Psoas muscle (tissue), 8 donors: Measurements from ENCODE around the gene AQP12B. TPM values are rescaled to one million over a fixed set of nuclear protein-coding genes. Genes with fewer than 3 reads are reported as not detected.
A peak's percentile ranks its signal among the peaks of the same experiment; 100 is the strongest.

ENCODE experiments used
- ATAC-seq, 4 donors: fragments of 200-7000 bp; cut with Tn5 transposase; one replicate each; pipeline ENCODE4 v1.9.1; 2020; ENCODE audit warnings: moderate library complexity in 3 of 4, mild to moderate bottlenecking in 2 of 4
- DNase-seq, 2 donors: peaks; one replicate each; pipeline ENCODE4 v3.0.0-alpha.2; 2020
- H3K27ac ChIP-seq: fragments of 200-600 bp; one replicate; pipeline ENCODE4 v1.8.0; 2022
- H3K27me3 ChIP-seq, 3 donors: fragments of 200-600 bp in 1 of 3; one replicate each; pipeline versions ENCODE4 v1.6.1 to v1.8.0; 2013 to 2022; ENCODE audit warnings: low read length in 2 of 3, mild to moderate bottlenecking in 2 of 3, moderate library complexity in 1 of 3; ENCODE audit not compliant: insufficient read depth in 3 of 3
- H3K36me3 ChIP-seq, 2 donors: fragments of 200-600 bp in 1 of 2; one replicate each; pipeline versions ENCODE4 v1.6.1 to v1.8.0; 2013 to 2022; ENCODE audit warnings: low read depth in 1 of 2, mild to moderate bottlenecking in 1 of 2, moderate library complexity in 1 of 2; ENCODE audit not compliant: insufficient read depth in 1 of 2
- H3K4me1 ChIP-seq: fragments of 200-600 bp; one replicate; pipeline ENCODE4 v1.8.0; 2022
- H3K4me3 ChIP-seq: fragments of 200-600 bp; one replicate; pipeline ENCODE4 v1.8.0; 2022; ENCODE audit warnings: mild to moderate bottlenecking
- H3K9me3 ChIP-seq: fragments of 200-600 bp; one replicate; pipeline ENCODE4 v1.8.0; 2022
- CTCF ChIP-seq: fragments of 200-600 bp; IDR thresholded peaks from one replicate; pipeline ENCODE4 v1.8.0; 2022; ENCODE audit warnings: antibody characterized with exemption
- WGBS, 3 donors: extraction: QIAGEN DNeasy Blood & Tissue Kit; methylation state at CpG; one replicate each; pipeline versions ENCODE4 v1.1.6 to v1.1.7; 2013; 5-methylcytosine and 5-hydroxymethylcytosine counted together
- intact Hi-C, 2 donors: fragments of 100-400 bp; cut with DNase I; formaldehyde crosslinking; loops; one replicate each; pipeline versions ENCODE4 v1.11.0 to v1.14.2; 2022
- polyA plus RNA-seq, 3 donors: library from polyadenylated mRNA; stranded (reverse); fragments of 200-250 nt; gene quantifications; one replicate each; pipeline ENCODE4 v1.2.3, GENCODE V29; 2013
- total RNA-seq, 4 donors: library from RNA; stranded (reverse); fragmentation: NEBNext Ultra II Directional in 2 of 4; extraction: Animal tissue kit (Norgen Biotek cat#: 25700) in 2 of 4; gene quantifications; one replicate each; pipeline versions ENCODE4 v1.2.1 to v1.2.4, GENCODE V29; 2021 to 2023
- donor health status: healthy with polysubstance abuse.
- donor health status: DM: no; HTN: no; CAD: no; lungs with moderate emphysema.
- donor health status: Bipolar disorder and iron deficiency.
- donor health status: healthy.
- donor health status: DM: yes; HTN: yes; CAD: no.
- donor health status: DM: no; HTN: no; CAD: no.
- donor health status: DM: no; HTN: no; CAD: no.
- donor health status: DM: yes; HTN: yes; CAD: no.

AQP12B gene
- total and polyA plus RNA-seq, 7 donors, result not detected

GRCh38 chr2:240628808-240629618 lies 53.7 kb downstream of the AQP12B start:
- Histone ChIP-seq H3K9me3 (no peaks in the 10 kb centered on the region), H3K27ac (no peak overlapping the region), H3K4me3 (no peak overlapping the region), H3K4me1 (no peaks in the 10 kb centered on the region), H3K36me3 (no peaks in the 10 kb centered on the region), H3K27me3 (no peaks in the 10 kb centered on the region)
- ATAC-seq (no peak), DNase-seq (peak in 1 of 2 donors; percentile 40)
- TF ChIP-seq CTCF, result no peak
- 50 to 58% (median 55%) methylated on average over 19 to 20 of the region's 20 CpGs for WGBS, 3 donors
- intact Hi-C loops, result no loop called here

DNA sequence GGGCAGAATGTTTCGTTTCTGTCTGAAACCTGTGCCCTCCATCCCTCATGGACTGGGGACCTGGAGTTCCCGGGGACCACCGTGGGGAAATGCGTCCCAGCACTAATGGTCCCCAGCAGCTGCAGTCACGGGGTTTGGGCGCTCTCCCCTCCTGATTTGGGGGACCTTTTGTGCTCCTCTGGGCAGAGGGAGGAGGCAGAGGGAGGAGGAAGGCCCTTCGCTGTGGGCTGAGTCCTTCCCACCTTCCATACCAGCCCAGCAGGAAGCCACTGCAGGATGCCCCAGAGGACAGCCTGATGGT lies 54.2 kb downstream of the AQP12B start:
- Histone ChIP-seq H3K36me3 (no peaks in the 10 kb centered on the region), H3K4me3 (no peak overlapping the region), H3K27me3 (no peaks in the 10 kb centered on the region), H3K9me3 (no peaks in the 10 kb centered on the region), H3K4me1 (no peaks in the 10 kb centered on the region), H3K27ac (no peak overlapping the region)
- WGBS, 3 donors, result 70 to 86% (median 79%) methylated on average over 6 to 7 of the region's 7 CpGs
- ATAC-seq (no peak), DNase-seq (peak in 1 of 2 donors; percentile 20)
- no peak for TF ChIP-seq CTCF
- intact Hi-C loops, result no loop called here

GRCh38 chr2:240627736-240628506 lies 54.8 kb downstream of the AQP12B start:
- H3K4me3 ChIP-seq, result no peak overlapping the region
- TF ChIP-seq CTCF, result no peak
- no peaks in the 10 kb centered on the region for H3K9me3 ChIP-seq
- no peak overlapping the region for H3K27ac ChIP-seq
- 84 to 92% (median 87%) methylated on average over 16 to 17 of the region's 17 CpGs for WGBS, 3 donors
- intact Hi-C loops, result no loop called here
- H3K36me3 ChIP-seq, result no peaks in the 10 kb centered on the region
- ATAC-seq (no peak), DNase-seq (peak in 1 of 2 donors; percentile 32)
- H3K27me3 ChIP-seq, result no peaks in the 10 kb centered on the region
- no peaks in the 10 kb centered on the region for H3K4me1 ChIP-seq

DNA sequence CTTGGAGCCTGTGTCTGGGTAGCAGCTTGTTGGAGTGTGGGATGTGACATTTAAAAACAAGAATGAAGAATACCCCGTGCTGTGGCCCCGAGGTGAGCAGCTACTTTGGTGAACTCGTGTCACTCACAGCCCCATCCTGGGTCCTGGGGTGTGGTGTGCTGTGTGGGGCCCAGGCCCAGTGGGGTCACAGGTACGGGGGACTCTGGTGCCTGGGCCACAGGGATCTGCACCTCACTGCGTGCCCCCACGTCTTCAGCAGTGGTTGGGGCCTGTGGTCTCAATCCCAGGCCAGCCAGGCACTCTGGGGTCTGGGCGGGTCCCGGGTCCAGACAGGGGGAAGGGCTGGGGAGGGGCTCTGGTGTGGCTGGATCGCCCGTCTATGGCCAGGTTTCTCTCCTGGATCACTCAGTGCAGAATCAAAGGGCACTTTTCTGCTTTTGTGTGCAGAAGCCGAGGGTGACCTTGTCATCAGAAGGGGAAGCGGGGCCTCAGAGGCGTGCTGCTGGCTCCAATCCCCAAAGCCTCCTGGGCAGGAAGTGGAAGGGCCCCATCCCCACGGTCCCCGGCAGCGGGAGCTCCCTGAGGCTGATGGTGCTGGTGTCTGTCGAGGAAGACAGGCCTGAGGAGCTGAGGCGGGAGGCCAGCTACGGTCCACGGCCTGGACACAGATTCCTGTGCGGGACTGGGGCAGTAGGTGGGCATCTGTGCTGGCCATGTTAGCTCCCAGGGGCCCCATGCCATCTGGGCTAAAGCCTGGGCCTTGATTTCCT lies 56.0 kb downstream of the AQP12B start:
- H3K27ac ChIP-seq, result no peak overlapping the region
- H3K4me1 ChIP-seq, result no peaks in the 10 kb centered on the region
- 57 to 73% (median 65%) methylated on average over 19 to 21 of the region's 21 CpGs for WGBS, 3 donors
- no peak for TF ChIP-seq CTCF
- no peak overlapping the region for H3K4me3 ChIP-seq
- ATAC-seq (no peak), DNase-seq (peak; percentile 14 to 54)
- no peaks in the 10 kb centered on the region for H3K27me3 ChIP-seq
- intact Hi-C loops, result no loop called here
- no peaks in the 10 kb centered on the region for H3K36me3 ChIP-seq
- no peaks in the 10 kb centered on the region for H3K9me3 ChIP-seq

Other genes with a start within 250 kb of the AQP12B start
- 100 to 1,000 TPM; 115 to 180 (median 142) TPM for gene GPC1, start 247.2 kb downstream of the AQP12B start, total RNA-seq
- gene GPC1, start 247.2 kb downstream of the AQP12B start, polyA plus RNA-seq, result 100 to 1,000 TPM in 2 of 3 donors, 10 to 100 TPM in 1; 85.4 to 116 (median 103) TPM
- gene ANKMY1, start 124.9 kb downstream of the AQP12B start, total RNA-seq, result 1 to 10 TPM; 3.0 to 5.8 (median 4.6) TPM
- gene ANKMY1, start 124.9 kb downstream of the AQP12B start, polyA plus RNA-seq, result 1 to 10 TPM; 1.4 to 2.5 (median 2.4) TPM
- 10 to 100 TPM; 10.4 to 12.9 (median 12.7) TPM for gene DUSP28, start 122.5 kb downstream of the AQP12B start, total RNA-seq
- gene DUSP28, start 122.5 kb downstream of the AQP12B start, polyA plus RNA-seq, result 10 to 100 TPM in 1 of 3 donors, 1 to 10 TPM in 2; 6.6 to 18.1 (median 9.5) TPM
- 10 to 100 TPM; 48.8 to 70.4 (median 59.0) TPM for gene RNPEPL1, start 114.4 kb downstream of the AQP12B start, total RNA-seq
- 10 to 100 TPM; 59.2 to 79.6 (median 71.9) TPM for gene RNPEPL1, start 114.4 kb downstream of the AQP12B start, polyA plus RNA-seq
- gene CAPN10, start 96.2 kb downstream of the AQP12B start, total RNA-seq, result 1 to 10 TPM; 5.0 to 9.9 (median 7.6) TPM
- 10 to 100 TPM in 2 of 3 donors, 1 to 10 TPM in 1; 8.9 to 15.0 (median 13.1) TPM for gene CAPN10, start 96.2 kb downstream of the AQP12B start, polyA plus RNA-seq
- gene GPR35, start 57.4 kb downstream of the AQP12B start, total RNA-seq, result under 1 TPM; 0.36 to 0.92 (median 0.68) TPM
- gene GPR35, start 57.4 kb downstream of the AQP12B start, polyA plus RNA-seq, result under 1 TPM; 0.30 to 0.89 (median 0.58) TPM
- gene AQP12A, start 9.0 kb upstream of the AQP12B start, total RNA-seq, result not detected
- gene AQP12A, start 9.0 kb upstream of the AQP12B start, polyA plus RNA-seq, result not detected
- gene KIF1A, start 137.3 kb upstream of the AQP12B start, total RNA-seq, result 1 to 10 TPM in 1 of 4 donors, under 1 TPM in 1, not detected in 2; 0.18 to 1.2 TPM
- gene KIF1A, start 137.3 kb upstream of the AQP12B start, polyA plus RNA-seq, result under 1 TPM; 0.01 to 0.12 (median 0.10) TPM
- under 1 TPM in 1 of 4 donors, not detected in 3; 0.30 TPM for gene AGXT, start 185.9 kb upstream of the AQP12B start, total RNA-seq
- 1 to 10 TPM in 1 of 3 donors, under 1 TPM in 1, not detected in 1; 0.11 to 1.3 TPM for gene AGXT, start 185.9 kb upstream of the AQP12B start, polyA plus RNA-seq
- not detected for gene MAB21L4, start 213.3 kb upstream of the AQP12B start, total RNA-seq
- gene MAB21L4, start 213.3 kb upstream of the AQP12B start, polyA plus RNA-seq, result not detected
- gene CROCC2, start 223.5 kb upstream of the AQP12B start, total RNA-seq, result not detected
- under 1 TPM in 1 of 3 donors, not detected in 2; 0.01 TPM for gene CROCC2, start 223.5 kb upstream of the AQP12B start, polyA plus RNA-seq